Measurements from ENCODE around the gene TTLL11. TPM values are rescaled to one million over a fixed set of nuclear protein-coding genes. Genes with fewer than 3 reads are reported as not detected.
A peak's percentile ranks its signal among the peaks of the same experiment; 100 is the strongest.

The TTLL11 gene
- total RNA-seq, 1 experiment from 2014 or later = 3.9 TPM

DNA sequence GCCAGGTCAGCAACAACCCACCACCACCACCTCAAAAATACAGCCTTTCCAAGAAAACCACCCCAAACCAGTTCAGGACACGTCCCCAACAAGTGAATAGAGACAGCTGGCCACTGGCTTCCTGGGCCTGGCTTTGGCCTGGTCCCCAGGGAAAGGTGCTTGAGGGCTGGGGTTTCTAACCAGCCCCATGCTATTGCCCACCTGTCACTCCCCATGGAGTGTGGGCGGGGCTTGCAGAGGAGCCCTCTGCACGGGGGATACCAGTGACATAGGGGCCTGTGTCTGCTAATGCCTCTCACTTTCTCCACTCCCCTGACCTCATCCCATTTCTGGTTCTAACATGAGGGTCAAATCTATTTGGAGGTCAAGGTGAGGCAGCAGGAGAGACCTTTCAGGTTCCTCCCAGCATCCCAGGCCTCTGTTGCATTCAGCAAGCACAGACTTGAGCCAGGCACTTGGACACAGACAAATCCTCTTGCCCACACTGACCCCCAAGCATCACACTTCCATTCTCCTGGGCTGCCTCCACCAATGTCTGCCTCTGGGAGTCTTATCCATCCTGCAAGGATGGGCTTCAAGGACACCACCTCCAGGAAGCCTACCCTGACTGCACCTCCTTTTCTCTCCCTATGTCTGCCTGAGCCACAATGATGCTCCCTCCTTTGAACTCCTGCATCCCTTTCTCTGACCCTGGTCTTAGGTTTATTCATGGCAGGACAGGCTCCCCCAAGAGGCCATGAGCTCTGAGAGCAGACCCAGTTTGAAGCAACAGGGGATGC is 16.1 kb upstream of the TTLL11 start:
- no peak for DNase-seq (ENCODE audit: low read depth)

GRCh38 chr9:122107291-122107805 is 14.2 kb upstream of the TTLL11 start:
- DNase-seq (ENCODE audit: low read depth) = no peak

GRCh38 chr9:122106576-122106975 is 13.5 kb upstream of the TTLL11 start:
- no peak for DNase-seq (ENCODE audit: low read depth)

DNA sequence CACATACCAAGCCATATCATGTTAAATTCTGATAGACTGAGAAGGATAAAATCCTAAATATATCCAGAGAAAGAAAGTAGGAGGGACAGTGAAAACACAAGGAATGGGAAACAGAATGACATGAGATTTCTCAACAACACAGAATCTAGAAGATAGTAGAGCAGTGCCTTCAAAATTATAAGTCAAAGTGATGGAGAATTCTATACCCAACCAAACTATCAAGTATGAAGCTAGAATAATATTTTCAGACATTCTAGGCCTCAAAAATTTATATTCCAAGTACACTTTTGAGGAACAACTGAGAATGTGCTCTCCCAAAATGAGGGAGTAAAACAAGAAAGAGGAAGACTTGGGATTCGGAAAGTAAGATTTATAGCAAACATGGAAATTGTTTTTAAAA is 10.9 kb upstream of the TTLL11 start:
- no peak for DNase-seq (ENCODE audit: low read depth)

DNA sequence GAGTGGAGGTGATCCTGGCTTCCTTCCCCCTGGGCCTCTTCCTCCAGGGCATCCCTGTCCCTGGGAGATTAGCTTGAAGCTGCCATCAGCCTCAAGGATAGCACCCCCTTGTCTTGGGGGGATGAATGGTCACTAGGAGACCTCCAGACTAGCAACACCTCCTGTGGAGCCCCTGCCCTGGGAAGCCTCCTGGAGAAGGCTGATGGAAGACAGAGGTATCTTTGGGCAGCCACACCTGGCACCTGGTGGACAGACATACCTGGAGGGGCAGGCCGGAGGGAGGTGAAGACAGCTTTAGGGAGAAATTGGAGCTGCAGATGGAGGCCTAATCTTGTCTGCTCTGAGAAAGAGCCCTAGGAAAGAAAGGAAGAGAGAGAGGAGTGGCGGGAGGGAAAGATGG is 9.0 kb upstream of the TTLL11 start:
- no peak for DNase-seq (ENCODE audit: low read depth)

DNA sequence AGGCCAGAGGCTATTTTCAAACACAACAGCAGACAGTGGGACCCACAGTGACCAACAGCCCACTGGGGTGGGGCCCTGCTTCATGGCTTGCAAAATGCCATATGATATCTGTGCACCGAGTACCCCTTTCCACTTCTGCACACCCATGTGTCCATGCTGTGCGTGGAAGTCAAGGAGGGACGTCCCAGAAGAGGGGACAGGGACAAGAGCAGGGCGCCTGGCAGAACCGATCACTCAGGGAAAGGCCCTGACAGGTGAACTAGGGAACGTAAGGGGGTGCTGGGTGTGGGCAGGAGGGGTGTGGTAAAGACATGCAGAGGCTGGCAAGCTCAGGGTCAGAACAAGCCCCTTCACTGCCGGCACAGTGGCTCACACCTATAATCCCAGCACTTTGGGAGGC is 7.6 kb upstream of the TTLL11 start:
- DNase-seq (ENCODE audit: low read depth) = no peak

DNA sequence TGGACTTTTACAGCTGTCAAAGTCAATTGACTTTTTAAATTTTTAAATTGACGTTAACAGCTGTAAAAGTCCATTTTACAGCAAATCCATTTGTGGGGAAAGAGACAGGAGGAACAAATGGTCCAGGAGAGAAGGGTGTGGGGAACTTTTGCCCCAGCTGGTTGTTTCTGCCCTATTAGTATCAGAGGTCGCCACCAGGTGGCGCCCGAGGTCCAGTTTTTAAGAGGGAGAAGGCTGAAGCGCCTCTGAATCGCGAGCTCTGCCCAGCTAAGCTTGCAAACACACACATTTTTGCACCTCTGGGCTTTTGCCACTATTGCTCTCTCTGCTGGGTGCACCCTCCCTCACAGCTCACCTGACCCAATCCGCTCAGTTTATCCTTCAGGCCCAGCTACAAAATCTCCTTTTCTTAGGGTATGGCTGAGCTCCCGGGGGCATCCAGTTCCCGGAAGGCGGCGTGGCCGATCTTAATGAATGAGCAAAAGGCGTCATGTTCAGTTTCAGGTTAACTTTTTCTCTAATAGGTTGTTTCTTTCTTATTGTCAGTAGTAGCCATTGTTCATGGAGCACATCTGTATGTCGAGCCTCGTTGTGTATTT is 6.3 kb upstream of the TTLL11 start:
- DNase-seq (ENCODE audit: low read depth) = peak; percentile 76

- no peak for DNase-seq (ENCODE audit: low read depth)
Measured at GRCh38 chr9:122097679-122098315, 4.7 kb upstream of the TTLL11 start.

- no peak for DNase-seq (ENCODE audit: low read depth)
Measured at GRCh38 chr9:122096620-122097415, 3.7 kb upstream of the TTLL11 start.

DNA sequence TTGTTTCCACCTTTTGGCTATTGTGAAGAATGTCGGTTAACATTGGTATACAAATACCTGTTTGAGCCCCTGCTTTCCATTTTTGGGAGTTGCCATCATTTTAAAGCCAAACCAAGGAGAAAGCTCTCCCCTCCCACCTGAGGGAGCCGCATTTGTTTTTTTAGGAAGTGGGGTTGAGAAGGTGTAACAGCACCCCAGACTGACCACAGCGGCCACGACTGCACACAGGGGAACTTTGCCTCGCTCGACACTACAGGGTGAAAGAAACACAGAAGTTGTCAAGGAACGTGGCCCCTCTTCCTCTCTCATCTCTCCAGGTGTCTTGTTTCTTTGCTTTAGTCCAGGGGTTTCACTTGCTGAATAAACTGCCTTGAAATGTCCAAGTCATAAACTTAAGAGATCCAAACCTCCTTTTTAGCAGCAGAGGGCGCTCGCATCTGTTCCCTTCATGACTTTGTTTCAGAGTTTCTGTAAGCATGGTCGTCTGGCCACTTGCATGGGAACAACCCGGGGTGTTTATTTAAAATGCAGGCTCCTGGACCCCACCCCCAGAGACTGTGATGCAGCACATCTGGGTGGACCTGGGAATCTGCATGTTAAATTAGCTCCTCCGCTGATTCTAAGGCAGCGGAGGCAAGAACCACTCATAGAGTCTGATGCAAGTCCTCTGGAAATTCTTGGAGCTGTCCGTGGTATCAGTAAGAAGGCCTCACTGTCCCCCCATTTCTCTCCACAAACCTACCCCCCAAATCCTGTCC is 2.1 kb upstream of the TTLL11 start:
- DNase-seq (ENCODE audit: low read depth) = peak; percentile 66

DNA sequence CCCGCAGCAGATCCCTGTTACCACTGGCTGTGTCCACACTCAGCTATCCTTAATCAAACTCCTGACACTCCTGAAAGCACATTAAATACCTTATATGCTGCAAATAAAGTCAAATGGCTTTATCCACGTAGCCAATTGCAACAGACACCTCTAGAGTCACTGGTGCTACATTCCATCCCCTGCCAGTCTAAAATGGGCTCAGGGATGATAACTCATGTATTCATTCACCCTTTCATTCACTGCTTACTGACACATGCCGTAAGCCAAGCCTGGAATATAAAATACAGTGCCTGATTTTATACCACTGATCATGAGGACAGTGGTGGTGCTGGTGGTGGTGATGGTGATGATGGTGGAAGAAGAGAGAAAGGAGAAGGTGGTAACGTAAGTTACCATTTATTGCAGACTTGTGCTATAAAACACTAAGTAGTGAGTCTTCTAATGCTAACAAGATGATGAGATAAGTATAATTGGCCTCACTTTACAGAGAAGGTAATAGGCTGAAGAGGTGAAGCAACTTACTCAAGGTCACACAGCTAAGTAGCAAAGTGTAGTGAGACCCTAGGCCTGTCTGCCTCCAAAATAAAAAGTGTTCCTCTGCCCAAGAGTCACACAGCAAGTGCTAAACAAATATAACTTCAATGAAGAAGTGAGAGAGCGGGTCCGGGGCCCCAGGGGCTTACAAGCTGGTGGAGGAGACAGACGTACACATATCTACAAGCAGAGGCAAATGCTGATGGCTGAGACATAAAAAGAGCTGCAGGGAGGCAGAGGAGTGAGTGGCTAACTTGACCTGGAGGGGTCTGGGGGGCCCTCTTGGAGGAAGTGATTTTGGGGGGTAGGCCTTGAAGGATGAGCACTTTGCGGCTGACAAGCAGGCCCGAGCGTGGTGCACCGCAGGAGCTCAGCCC is 1.2 kb downstream of the TTLL11 start:
- no peak for DNase-seq (ENCODE audit: low read depth)

DNA sequence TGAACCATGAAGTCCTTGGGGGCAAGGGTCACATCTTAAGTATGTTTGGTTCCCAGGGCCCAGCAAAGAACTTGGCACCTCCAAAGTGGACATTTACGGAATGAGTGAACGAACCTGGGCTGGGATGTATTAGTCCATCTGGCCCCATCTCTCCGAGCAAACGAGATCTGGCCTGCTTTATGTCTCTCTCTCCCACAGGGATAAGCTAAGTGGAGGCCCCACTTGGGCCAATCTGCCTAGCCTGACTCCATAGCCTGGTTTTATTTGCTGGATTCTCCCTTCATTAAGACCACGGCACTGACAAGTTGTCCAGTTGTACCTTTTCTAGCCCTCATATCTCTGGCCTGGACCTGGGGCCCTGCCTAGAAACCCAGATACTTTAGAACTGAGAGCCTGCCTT is 2.1 kb downstream of the TTLL11 start:
- no peak for DNase-seq (ENCODE audit: low read depth)

GRCh38 chr9:122090287-122090883 is 2.7 kb downstream of the TTLL11 start:
- no peak for DNase-seq (ENCODE audit: low read depth)

DNA sequence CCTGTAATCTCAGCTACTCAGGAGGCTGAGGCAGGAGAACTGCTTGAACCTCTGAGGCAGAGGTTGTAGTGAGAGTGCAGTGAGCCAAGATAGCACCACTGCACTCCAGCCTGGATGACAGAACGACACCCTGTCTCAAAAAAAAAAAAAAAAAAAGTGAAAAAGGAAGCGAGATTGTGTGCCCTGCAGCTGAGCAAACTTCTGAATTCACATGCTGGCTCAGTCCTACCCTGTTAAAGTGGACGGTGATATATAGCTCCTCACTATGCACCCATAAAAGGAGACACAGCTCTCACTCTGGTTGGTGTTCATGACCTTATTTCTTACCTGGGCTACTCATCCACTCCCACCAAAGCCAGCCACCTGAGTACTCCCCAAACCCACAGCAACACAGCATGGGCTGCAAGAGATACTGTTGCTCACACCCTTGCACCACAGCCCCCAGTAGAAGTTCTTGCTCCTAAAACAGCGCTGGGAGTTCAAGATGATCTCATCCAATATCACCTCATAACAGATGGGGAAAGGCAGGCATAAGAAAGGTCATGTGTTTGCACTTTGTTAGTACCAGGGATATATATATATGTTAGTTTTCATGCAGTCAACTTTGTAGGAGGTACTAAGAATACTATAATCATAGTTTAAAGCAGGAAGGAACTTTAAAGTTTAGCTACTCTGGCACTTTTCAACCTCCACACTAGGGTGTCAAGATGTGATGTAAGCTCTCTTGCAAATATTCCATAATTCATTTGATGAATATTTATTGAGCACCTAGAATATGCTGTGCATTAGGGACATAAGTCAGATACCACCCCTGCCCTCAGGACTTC is 4.0 kb downstream of the TTLL11 start:
- DNase-seq (ENCODE audit: low read depth) = no peak

DNA sequence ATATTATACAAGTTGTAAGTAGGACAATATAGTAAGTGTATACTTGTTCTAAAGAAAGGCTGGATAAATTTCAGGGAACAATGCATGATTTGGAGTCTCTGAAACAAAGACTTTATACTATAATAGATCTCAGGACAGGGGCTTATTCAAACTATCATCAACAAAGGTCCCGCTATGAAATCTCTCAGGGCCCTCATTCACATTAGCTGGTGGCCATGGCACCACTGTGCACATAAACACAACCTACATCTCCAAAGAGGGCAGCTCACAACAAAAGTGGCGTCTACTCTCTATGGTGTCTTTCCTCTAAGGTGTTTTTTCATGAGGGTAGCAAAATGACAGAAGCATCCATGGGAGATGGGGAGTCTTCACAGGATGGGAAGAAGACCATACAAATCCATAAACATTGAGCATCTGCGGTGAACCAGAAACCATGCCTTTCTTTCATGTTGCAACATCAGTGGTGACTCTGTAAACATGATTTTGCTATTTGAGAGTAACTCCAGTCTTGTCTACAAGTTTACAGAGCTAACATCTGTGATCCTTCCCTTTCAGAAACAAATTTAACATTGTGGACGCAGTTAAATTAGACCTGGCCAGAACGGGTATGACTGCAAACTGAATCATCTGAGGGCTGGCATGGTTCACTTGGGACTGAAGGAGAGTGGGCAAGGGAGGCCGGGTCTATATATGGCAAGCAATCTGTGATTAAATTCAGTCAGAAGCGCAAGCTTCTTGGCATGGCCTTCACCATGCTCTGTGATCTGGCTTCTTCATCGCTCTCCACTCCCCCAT is 5.5 kb downstream of the TTLL11 start:
- DNase-seq (ENCODE audit: low read depth) = peak; percentile 56

- DNase-seq (ENCODE audit: low read depth) = no peak
Measured at GRCh38 chr9:122086873-122087272, 6.2 kb downstream of the TTLL11 start.

DNA sequence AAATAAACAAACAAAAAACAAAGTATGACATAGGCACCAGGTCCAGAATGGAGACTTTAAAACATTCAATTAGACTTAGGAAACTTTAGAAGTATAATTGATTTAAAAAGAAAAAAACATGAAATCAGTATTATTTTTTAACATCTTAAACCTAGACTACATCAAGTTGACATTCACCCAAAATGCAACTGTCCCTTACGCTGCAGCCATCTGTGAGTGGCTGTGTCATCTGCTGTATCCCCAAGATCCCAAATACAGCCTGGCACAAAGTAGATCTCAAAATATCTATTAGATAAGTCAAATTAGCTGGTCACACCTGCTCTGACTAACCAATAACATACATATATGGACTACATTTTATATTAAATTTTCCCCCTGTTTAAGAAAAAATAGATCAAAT is 7.8 kb downstream of the TTLL11 start:
- DNase-seq (ENCODE audit: low read depth) = no peak

DNA sequence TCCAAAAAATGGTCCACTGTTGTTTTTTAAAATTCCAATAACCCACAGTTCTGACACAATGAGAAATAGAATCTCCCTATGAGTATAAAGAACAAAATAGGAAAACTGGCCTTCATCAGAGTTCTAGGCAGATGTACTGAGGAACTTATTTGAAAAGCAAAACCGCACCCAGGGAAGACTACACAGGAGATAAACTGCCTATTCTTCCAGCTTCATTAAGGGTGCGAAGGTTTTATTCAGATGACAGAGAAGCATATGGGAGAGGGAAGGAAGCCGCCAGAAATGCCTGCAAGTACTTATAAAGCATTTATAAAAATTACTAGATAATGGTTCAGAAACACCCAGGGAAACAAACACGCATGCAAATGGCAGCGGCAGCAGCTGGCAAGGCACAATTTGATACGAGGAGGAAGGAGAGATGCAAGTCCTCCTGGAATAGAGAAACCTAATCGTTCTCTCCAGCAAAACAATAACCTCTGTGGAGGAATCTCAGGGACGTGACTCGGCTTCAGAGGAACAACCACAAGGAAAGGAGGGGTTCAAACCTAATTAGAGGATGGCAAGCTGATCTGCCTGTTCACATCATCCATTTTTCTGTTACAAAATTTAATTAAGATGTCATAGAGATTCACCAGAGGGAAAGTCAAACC is 9.0 kb downstream of the TTLL11 start:
- DNase-seq (ENCODE audit: low read depth) = no peak

All from M059J (cell line).